Fibroblast of skin of right biceps (primary cell): ENCODE data around the gene OR51V1.
A peak's percentile ranks its signal among the peaks of the same experiment; 100 is the strongest.
"Not testable (repeated sequence)": the region's sequence is repeated elsewhere in the genome, so short reads cannot be mapped to it uniquely, and the experiment has no call there.

Experiments used
- DNase-seq: peaks from one replicate; pipeline ENCODE4 v3.0.0-alpha.2; 2013

OR51V1 gene

DNA sequence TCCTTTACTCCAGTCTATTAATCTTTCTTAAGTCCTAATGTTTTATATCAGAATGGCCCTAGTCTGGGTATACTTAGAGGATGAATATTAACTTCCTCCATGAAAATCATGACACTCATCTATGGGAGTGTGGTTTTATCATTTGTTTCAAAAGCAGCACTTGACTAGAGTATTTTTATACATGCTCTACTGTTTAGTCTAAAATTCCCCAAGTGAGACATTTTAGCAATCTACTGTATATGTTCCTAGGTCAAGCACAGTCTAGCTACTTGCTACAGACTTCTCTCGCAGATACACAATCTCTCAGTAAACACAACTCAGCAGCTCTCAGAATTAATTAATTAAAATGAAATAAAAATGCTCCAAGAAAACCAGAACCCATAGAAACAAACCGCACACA is 29.3 kb upstream of the OR51V1 start:
- DNase-seq, result no peak

DNA sequence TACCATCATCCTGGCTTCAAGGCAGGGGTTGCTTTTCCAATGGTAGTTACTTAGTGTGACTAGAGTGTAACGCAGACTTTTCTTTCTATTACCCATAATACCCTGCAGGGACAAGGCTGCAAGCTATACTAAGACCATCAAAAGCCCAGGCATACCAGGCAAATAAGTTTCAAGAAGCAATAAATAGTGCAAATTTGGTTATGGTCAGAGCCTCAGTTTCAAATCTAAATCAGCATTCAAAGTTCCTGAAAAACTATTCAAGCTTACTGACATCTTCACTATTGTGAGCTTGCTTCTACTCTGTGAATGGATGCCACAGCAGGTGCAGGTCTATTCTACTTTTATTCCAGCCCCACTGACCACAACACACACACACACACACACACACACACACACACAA is 28.9 kb upstream of the OR51V1 start:
- DNase-seq, result no peak

DNA sequence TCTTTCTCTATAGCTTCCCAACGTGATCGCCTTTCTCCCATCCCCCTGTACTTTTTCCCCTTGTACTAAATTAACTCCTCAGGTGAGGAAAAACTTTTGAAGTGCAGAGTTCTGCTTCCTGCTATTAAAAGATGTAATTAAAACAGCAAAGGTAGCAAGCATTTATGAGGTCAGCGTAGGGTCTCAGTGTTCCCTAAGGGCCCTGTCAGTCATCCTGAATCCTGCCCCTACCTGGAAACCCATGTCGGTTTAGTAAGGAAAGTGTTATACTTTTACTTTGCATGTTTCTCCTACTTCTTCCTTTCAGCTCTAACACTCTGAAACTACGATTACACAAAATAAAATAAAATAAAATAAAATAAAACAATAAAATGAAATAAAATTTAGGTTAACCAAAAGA is 27.6 kb upstream of the OR51V1 start:
- no peak for DNase-seq

DNA sequence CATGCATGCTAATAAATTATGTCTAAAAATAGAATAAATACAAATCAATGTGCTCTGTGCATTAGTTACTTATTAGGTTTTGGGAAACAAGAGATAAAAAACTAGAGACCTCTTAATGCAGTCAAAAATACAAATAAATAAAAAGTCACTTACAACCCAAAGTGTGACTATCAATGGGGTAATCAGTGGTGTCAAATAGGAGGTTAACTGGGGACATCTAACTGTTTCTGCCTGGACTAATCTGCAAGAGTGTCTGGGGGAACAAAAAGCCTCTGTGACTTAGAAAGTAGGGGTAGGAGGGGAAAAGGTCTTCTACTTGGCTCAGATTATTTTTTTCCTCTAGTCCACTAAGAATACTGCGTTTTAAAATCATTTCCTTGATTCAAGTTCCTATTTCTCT is 27.2 kb upstream of the OR51V1 start:
- DNase-seq, result no peak

DNA sequence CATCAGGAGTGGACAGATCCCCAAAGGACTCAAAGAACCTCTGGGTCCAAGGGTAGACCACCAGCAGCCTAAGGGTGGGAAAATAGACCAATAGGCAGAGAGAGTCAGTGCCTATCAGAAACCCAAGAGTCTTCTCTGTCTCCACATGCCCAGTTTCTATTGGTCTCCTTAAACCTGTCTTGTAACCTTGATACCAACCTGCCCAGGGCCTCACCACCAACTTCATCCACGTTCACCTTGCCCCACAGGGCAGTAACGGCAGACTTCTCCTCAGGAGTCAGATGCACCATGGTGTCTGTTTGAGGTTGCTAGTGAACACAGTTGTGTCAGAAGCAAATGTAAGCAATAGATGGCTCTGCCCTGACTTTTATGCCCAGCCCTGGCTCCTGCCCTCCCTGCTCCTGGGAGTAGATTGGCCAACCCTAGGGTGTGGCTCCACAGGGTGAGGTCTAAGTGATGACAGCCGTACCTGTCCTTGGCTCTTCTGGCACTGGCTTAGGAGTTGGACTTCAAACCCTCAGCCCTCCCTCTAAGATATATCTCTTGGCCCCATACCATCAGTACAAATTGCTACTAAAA is 26.3 kb upstream of the OR51V1 start, which contains the start of gene HBB:
HBB (minus strand) TSS at position 340 of the 579 bp plus-strand sequence; CDS start at position 290, 50 bp downstream.
- DNase-seq, result no peak

DNA sequence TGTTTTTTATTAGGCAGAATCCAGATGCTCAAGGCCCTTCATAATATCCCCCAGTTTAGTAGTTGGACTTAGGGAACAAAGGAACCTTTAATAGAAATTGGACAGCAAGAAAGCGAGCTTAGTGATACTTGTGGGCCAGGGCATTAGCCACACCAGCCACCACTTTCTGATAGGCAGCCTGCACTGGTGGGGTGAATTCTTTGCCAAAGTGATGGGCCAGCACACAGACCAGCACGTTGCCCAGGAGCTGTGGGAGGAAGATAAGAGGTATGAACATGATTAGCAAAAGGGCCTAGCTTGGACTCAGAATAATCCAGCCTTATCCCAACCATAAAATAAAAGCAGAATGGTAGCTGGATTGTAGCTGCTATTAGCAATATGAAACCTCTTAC is 25.0 kb upstream of the OR51V1 start:
- DNase-seq, result no peak

DNA sequence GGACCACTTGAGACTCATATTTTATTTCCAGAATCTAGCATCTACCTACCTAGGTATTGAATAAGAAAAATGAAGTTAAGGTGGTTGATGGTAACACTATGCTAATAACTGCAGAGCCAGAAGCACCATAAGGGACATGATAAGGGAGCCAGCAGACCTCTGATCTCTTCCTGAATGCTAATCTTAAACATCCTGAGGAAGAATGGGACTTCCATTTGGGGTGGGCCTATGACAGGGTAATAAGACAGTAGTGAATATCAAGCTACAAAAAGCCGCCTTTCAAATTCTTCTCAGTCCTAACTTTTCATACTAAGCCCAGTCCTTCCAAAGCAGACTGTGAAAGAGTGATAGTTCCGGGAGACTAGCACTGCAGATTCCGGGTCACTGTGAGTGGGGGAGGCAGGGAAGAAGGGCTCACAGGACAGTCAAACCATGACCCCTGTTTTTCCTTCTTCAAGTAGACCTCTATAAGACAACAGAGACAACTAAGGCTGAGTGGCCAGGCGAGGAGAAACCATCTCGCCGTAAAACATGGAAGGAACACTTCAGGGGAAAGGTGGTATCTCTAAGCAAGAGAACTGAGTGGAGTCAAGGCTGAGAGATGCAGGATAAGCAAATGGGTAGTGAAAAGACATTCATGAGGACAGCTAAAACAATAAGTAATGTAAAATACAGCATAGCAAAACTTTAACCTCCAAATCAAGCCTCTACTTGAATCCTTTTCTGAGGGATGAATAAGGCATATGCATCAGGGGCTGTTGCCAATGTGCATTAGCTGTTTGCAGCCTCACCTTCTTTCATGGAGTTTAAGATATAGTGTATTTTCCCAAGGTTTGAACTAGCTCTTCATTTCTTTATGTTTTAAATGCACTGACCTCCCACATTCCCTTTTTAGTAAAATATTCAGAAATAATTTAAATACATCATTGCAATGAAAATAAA is 24.3 kb upstream of the OR51V1 start:
- DNase-seq, result no peak

DNA sequence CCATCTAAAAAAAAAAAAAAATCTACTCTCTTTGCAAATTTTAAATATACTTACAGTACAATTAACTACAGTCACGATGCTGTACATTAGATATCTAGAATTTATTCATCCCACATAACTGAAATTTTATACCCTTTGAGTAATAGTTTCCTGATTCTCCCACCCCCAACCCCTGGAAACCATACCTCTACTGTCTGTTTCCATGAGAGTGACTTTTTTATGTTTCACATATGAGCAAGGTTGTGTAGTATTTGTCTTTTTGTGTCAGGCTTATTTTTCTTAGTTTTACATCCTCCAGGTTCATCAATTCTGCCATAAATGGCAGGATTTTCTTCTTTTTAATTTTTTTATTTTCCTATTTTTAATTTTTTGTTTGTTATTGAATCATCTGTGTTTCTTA is 23.2 kb upstream of the OR51V1 start:
- DNase-seq, result peak; percentile 5

DNA sequence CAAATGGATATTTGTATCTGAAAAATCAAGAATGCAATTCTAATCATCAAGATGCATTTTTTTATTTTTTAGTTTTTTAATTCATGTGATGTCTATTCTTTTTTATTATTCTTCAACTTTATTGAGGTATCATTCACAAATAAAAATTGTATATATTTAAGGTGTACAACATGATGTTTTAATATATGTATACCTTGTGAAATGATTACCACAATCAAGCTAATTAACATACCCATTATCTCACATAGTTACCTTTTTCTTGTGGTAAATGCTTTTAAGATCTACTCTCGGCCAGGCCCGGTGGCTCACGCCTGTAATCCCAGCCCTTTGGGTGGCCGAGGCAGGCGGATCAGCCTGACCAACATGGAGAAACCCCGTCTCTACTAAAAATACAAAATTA is 22.7 kb upstream of the OR51V1 start:
- DNase-seq, result no peak

DNA sequence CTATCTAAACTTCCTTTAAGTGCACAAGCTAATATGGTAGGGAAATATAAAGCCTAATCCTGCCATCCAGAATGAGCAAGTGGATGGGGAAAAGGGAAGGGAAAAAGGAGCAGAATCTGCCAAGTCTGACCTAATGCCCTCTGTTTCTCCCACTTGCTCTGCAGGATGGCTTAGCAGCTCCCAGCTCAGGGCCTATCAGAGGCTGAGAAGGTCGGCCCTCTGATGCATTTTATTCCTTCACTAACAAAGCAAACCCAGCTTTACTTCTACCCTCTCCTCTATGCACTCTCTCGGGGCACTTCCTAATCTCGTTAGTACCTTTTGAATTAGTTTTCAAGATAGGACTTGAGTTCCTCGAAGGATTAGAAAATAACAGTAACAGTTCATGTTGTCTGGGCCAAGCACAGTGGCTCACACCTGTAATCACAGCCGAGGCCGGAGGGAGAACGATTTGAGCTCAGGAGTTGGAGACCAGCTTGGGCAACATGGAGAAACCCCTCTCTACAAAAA is 9.9 kb upstream of the OR51V1 start:
- no peak for DNase-seq

DNA sequence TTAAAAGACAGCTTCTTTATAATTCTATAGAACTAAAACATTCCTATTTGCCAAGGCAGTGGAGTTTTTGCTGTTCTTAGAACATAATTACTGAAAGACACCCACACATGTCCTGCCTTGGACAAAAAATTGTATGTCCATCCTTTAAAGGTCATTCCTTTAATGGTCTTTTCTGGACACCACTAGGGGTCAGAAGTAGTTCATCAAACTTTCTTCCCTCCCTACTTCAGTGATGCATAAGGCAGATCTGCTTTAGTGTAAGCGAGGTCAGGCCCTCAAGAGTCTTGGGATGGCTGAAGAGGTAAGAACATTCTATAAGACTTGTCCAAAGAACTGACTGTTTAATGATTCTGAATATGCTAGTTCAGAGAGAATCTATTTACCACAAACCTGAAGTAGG is 4.3 kb upstream of the OR51V1 start:
- DNase-seq, result peak; percentile 55

DNA sequence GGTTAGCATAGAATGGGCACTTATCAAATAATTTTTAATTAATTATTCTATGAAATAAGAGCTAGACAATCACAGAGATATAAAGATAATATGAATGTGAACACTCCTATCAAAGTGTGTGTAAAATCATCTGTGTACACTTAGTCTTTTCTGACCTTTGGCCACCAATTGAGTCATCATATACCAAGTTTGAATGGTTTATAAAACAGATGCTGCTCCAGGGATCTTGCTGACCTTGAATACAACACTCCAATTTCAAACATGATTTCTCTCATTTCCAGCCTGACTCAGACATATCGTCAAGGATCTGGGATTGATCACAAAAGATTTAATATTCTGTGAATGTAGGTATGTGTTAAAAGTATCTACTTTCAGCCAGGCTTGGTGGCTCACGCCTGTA is 2.9 kb upstream of the OR51V1 start:
- DNase-seq, result no peak

DNA sequence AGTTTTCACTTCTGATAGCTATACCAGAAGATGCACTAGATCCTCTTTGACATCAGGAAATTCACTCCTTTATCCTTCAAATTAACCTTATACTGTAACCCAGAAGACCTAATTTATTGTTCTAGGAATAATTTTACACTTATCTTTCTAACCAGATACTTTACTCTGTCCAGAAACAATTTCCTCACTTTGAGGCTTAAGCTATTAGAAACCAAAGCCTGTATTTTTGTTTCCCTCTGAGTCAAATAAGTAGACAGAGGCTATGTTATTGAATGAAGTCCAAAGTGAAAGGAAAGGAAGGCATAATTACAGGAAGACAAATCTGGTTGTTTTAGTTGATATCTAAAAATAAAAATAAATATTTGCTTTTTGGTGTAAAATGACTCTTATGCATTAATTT is 2.2 kb downstream of the OR51V1 start:
- DNase-seq, result no peak

DNA sequence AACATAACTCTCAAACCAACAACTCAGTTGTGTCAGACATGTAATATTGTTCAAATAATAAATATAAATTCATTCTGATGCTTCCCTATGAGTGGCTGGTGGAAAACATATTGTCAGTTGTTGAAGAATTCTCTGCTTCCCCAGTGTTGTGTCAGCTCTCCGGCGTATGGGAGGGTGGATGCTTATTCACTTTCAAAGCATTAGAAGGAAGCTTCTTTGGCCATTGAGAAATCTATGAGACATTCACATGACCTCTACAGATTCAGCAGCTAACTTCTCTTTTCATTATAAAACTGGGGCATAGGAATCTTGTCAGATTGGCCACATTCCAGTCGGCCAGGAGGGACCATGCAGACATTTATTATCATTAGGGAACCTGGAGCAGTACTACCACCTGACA is 2.9 kb downstream of the OR51V1 start:
- DNase-seq, result no peak

DNA sequence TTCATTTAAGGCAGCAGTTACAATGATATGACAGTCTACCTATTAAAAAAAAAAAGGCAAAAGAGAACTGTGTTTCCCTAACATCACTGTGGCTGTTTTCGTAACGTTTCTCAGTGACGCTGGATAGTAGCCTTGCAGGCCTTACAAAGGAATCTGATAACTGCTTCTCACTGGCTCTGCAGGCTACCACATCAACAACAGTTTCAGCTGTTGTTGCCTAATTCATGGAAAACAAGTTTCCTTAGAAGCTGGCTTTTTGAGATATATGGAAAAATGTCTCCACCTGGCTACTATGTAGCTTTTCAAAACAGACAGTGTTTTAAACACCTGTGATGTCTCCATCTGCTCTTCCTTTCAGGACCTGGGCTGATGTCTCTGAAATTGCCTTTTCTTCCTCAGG is 3.8 kb downstream of the OR51V1 start:
- no peak for DNase-seq

DNA sequence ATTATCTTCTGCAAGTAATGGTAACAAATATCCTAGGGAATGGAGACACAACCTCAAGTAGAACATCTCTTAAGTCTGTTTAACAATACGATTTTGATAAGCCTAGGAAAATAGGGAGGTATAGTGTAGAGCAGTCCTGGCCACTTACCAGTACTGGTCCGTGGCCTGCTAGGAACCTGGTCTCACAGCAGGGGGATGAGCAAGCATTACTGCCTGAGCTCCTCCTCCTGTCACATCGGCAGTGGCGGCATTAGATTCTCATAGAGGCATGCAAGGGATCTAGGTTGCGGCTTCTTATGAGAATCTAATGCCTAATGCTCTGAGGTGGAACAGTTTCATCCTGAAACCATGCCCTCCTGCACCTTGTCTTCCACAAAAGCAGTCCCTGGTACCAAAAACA is 4.4 kb downstream of the OR51V1 start:
- DNase-seq, result no peak

DNA sequence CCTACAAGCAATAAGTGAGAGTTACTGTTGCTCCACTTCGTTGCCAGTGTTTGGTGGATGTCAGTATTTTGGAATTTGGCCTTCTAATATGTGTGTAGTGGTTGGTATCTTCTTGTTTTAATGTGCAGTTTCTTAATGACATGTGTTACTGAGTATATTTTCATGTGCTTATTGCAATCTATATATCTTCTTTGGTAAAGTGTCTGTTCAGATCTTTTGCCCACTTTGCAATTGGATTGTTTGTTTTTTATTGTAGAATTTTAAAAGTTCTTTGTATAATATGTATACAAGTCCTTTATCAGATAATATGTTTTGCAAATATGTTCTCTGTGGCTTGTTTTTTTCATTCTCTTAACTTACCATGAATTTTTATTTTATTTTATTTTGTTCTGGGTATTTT is 7.7 kb downstream of the OR51V1 start:
- no peak for DNase-seq

DNA sequence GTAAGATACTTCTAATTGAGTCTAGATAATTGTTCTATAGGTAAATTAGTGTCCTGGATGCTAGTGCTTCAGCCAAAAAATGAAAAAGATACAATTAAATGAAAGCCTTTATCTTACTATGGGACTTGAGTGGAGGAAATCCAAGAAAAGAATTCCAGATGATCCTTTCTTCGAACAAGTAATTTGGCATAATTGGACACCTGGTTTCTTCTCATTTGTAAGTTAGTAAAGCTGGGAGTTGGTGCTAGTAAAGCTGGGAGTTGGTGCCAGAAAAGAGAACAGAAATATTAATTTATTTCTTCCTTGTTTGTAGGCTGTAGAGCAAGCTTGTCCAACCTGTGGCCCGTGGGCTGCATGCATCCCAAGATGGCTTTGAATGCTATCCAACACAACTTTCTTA is 12.3 kb downstream of the OR51V1 start:
- DNase-seq, result no peak

DNA sequence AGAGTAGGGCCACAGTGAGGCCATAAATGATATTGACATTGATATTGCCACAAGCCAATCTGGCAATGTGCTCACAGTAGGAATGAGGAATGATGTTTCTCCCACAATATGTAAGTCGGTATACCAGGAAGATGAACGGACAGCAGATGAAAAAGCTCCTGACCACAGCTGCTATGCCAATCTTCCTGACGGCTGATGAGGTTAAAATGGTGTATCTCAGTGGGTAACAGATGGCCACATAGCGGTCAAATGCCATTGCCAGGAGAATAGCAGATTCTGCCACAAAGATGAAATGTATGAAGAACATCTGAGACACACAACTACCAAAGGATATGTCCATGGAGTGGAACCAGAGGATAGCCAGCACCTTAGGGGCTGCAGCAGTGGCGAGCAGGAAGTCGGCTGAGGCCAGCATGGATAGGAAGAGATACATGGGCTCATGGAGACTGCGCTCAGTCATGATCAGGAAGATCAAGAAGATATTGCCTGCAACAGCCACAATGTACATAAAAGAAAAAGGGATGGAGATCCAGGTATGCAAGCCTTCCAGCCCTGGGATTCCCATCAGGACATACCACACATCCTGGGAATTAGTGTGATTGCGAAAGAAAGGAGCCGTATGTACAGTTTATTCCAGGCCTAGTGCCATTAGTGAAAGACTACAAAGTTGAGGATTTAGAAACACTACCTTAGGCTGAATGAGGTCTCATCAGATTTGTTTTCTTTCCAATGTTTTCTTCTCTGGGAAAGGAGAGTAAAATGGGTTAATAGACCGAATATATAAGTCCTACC is 22.2 kb downstream of the OR51V1 start:
- DNase-seq, result no peak

DNA sequence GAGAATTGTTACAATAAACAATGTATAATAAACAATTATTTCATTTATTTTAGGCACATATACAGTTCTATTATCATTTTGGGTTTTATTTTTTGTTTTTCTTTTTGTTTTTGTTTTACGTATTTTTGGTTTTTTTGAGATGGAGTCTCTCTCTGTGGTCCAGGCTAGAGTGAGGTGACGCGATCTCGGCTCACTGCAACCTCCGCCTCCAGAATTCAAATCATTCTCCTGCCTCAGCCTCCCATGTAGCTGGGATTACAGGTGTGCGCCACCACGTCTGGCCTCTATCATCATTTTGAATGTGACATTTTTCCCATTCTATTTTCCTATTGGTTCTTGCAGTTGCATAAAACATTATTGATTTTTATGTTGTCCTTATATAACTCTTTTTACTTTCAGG is 25.5 kb downstream of the OR51V1 start:
- DNase-seq, result no peak

DNA sequence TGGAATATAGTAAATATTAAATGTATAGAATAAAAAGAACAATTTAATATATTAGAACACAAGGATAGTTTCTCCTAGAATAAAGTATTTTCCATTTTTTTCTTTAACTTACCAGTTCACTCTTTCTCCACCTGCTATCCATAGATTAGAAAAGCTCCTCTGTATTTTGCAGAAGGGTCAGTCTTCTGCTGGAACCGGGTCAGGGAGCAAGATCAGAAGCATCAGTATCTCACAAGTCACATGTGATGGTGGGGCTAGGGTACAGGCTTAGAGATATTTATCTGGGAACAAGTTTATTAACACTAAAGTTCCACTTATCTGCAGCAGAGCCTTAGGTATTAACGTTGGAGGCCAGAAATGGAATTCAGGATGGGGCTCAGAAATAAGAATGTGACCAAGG is 28.6 kb downstream of the OR51V1 start:
- no peak for DNase-seq

DNA sequence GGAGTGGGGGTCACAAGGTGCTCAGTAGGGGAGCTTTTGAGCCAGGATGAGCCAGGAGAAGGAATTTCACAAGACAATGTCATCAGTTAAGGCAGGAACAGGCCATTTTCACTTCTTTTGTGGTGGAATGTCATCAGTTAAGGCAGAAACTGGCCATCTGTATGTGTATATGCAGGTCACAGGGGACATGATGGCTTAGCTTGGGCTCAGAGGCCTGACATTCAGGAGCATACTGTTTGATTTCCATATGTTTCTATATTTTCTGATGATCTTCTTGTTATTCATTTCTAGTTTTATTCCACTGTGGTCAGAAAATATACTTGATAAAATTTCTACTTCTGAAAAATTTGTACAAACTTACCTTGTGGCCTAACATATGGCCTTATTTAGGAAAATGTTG is 34.6 kb downstream of the OR51V1 start:
- DNase-seq, result not testable (repeated sequence)

DNA sequence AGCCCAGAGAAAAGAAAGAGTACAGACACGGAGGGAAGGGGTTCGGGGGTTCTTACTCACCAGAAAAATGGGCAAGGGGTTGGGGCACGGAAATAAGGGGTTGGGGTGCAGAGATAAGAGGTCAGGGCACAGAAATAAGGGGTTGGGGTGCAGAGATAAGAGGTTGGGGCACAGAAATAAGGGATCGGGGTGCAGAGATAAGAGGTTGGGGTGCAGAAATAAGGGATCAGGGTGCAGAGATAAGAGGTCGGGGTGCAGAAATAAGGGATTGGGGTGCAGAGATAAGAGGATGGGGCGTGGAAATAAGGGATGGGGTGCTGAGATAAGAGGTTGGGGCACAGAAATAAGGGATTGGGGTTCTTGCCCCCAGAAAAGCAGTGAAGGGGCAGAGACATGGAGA is 35.7 kb downstream of the OR51V1 start:
- DNase-seq, result not testable (repeated sequence)

DNA sequence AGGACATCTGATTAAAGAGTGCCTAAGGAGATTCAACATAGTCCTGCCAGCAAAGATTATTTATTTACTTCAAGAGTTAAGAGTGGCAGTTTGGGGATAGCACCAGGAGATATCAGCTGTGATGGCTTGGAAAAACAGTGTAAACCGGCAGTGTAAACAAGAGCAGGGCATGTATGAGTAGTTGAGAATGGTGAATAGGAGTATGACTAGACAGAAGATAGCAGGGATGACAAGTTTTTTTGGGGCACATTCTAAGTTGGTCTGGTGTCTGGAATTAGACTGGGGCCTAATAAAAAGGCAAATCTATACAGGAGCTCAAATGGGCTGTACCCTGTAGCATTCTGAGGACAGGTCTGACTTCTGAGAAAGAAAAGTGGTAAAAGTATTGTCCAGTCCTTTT is 39.4 kb downstream of the OR51V1 start:
- DNase-seq, result not testable (repeated sequence)
